SH-SY5Y (cell line): ENCODE measurements around the gene MYLK.

Experiments used
- GATA2 ChIP-seq: IDR thresholded peaks from 2 replicates; pipeline ENCODE4 v1.6.1; 2011; ENCODE audit warnings: mild to moderate bottlenecking, low read depth, low read length
- GATA3 ChIP-seq: IDR thresholded peaks from 2 replicates; pipeline ENCODE4 v1.6.1; 2011; ENCODE audit warnings: low read depth, mild to moderate bottlenecking, low read length, moderate library complexity

- TF ChIP-seq GATA2 (no peak), GATA3 (no peak)
These were observed 241.8 kb downstream of the MYLK start for GRCh38 chr3:123642182-123642956.
